ENCODE results near the gene UGT1A4. TPM values are rescaled to one million over a fixed set of nuclear protein-coding genes. Genes with fewer than 3 reads are reported as not detected.

The UGT1A4 gene
- total RNA-seq, 6 experiments from 2014 or later: not detected

- Mint-ChIP-seq H3K4me3 (no peak overlapping the region), H3K27ac (no peak overlapping the region), H3K27me3 (ENCODE audit: insufficient read depth) (peaks cover 2% of the 10 kb centered on the region; the same call in 1 of the 2 replicates), H3K4me1 (ENCODE audit: low read depth) (no peaks in the 10 kb centered on the region), H3K36me3 (ENCODE audit: low read depth) (no peaks in the 10 kb centered on the region), H3K9me3 (peaks cover 26% of the 10 kb centered on the region)
- DNase-seq: no peak
- no peak for TF ChIP-seq CTCF (IDR thresholded peaks at IDR 0.05)
Observed at GRCh38 chr2:233779722-233780121, 61.2 kb downstream of the UGT1A4 start.

GRCh38 chr2:233780771-233781170 is 62.2 kb downstream of the UGT1A4 start:
- Mint-ChIP-seq H3K27ac (no peak overlapping the region), H3K9me3 (peaks cover 21% of the 10 kb centered on the region), H3K4me3 (no peak overlapping the region), H3K36me3 (ENCODE audit: low read depth) (no peaks in the 10 kb centered on the region), H3K4me1 (ENCODE audit: low read depth) (no peaks in the 10 kb centered on the region), H3K27me3 (ENCODE audit: insufficient read depth) (peaks cover 2% of the 10 kb centered on the region; the same call in 1 of the 2 replicates)
- DNase-seq: no peak
- TF ChIP-seq CTCF (IDR thresholded peaks at IDR 0.05): no peak

- Mint-ChIP-seq H3K4me1 (ENCODE audit: low read depth) (no peaks in the 10 kb centered on the region), H3K4me3 (no peak overlapping the region)
Observed at GRCh38 chr2:233789554-233789953, 71.0 kb downstream of the UGT1A4 start.

GRCh38 chr2:233791151-233791882 is 72.8 kb downstream of the UGT1A4 start:
- H3K9me3 Mint-ChIP-seq: peaks cover 28% of the 10 kb centered on the region
- no peak overlapping the region for H3K4me3 Mint-ChIP-seq
- no peaks in the 10 kb centered on the region; the same call in 1 of the 2 replicates for H3K36me3 Mint-ChIP-seq (ENCODE audit: low read depth)
- no peak overlapping the region for H3K27ac Mint-ChIP-seq
- H3K27me3 Mint-ChIP-seq (ENCODE audit: insufficient read depth): peaks cover 3% of the 10 kb centered on the region; the same call in 1 of the 2 replicates
- DNase-seq: no peak
- no peak for TF ChIP-seq CTCF (IDR thresholded peaks at IDR 0.05)
- no peaks in the 10 kb centered on the region for H3K4me1 Mint-ChIP-seq (ENCODE audit: low read depth)

More at GRCh38 chr2:233789554-233789953, 71.0 kb downstream of the UGT1A4 start:
- Mint-ChIP-seq H3K9me3 (peaks cover 24% of the 10 kb centered on the region), H3K27ac (no peak overlapping the region), H3K36me3 (ENCODE audit: low read depth) (no peaks in the 10 kb centered on the region), H3K27me3 (ENCODE audit: insufficient read depth) (peaks cover 6% of the 10 kb centered on the region; the same call in 1 of the 2 replicates)
- DNase-seq: no peak
- no peak for TF ChIP-seq CTCF (IDR thresholded peaks at IDR 0.05)

GRCh38 chr2:233791883-233792329 is 73.4 kb downstream of the UGT1A4 start:
- peaks cover 3% of the 10 kb centered on the region; the same call in 1 of the 2 replicates for H3K27me3 Mint-ChIP-seq (ENCODE audit: insufficient read depth)
- no peak for DNase-seq
- H3K4me1 Mint-ChIP-seq (ENCODE audit: low read depth): no peaks in the 10 kb centered on the region

More at GRCh38 chr2:233791883-233792329, 73.4 kb downstream of the UGT1A4 start:
- no peaks in the 10 kb centered on the region; the same call in 1 of the 2 replicates for H3K36me3 Mint-ChIP-seq (ENCODE audit: low read depth)
- H3K9me3 Mint-ChIP-seq: peaks cover 28% of the 10 kb centered on the region
- no peak for TF ChIP-seq CTCF (IDR thresholded peaks at IDR 0.05)
- no peak overlapping the region for H3K4me3 Mint-ChIP-seq
- no peak overlapping the region for H3K27ac Mint-ChIP-seq
